HG02642 (cell line): ENCODE measurements around the gene NME2.
"Not testable (repeated sequence)": the region's sequence is repeated elsewhere in the genome, so short reads cannot be mapped to it uniquely, and the experiment has no call there.

ENCODE experiments used
- ATAC-seq: cut with Tn5 transposase; IDR thresholded peaks from one replicate; pipeline ENCODE4 v1.9.1; 2021; ENCODE audit warnings: mild to moderate bottlenecking; ENCODE audit not compliant: unreplicated experiment, poor library complexity

Gene NME2

DNA sequence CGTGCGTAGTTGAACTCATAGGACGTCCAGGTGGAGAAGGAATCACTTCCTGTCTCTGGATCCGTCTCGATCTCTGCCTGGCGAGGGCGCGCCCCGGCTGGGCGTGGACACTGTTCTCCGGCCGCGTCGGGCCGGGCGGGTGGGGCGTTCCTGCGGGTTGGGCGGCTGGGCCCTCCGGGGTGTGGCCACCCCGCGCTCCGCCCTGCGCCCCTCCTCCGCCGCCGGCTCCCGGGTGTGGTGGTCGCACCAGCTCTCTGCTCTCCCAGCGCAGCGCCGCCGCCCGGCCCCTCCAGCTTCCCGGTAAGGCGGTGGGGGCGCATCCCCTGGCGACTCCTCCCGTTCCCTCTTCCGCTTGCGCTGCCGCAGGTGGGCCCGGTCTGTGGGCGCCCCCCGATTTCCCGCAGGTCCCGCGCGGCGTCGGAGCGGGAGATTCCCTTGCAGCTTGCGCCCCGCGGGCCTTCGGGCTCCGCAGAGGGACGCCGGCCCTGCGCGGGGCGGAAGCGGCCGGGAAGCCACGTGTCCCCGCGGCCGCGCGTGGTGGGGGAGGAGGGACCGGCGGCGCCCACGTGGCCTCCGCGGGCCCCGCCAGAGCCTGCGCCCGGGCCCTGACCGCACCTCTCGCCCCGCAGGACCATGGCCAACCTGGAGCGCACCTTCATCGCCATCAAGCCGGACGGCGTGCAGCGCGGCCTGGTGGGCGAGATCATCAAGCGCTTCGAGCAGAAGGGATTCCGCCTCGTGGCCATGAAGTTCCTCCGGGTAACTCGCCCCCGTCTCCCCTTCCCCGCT, at the start of gene NME2:
NME2 (plus strand) TSS at position 214 of the 789 bp plus-strand sequence; CDS start at position 634, 420 bp downstream.
- peak; percentile 89 for ATAC-seq

GRCh38 chr17:51118330-51119195, 47.6 kb upstream of the NME2 start:
- ATAC-seq, result no peak

DNA sequence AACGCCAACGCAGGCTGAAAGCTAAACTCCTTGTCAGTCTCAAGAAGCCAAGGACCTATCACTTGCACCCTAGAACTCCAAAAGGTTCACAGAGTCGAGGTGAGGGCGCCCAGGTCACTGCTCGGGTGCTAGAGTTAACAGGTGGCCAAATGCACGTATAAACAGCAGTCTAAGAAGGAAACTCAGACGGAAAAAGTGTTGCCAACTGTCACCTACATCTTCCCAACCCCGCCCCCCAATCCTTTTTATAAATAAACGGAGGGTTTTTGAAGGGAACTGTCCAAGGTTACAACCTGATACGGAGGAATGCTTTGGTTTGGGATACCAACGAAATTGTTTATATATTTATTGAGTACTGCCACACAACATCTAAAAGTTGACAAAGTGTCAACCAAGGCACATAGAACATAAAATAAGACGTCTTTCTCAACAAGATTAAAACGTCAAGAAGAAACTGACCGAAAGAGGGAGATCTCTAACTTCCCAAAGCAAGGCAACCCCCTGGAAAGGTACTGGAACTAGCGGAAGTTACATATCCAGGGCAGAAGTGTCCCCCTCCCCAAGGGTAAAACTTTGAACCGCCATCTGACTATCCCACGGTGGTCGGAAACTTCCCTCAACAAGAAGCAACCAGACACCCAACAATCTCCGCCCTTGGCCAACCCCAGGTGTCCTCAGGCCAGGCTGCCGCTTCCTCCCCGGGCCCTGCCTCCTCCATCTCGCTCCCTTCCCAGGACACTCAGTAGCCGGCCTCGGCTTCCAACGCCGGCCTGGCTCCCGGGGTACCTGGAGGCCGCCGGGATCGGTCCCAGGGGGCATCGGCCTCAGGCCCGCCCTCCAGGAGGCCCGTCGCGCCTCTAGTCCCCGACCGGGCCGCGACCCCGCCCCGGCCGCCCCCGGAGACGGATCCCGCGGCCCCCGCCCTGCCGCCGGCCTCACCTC, 46.5 kb upstream of the NME2 start:
- ATAC-seq, result peak; percentile 23

DNA sequence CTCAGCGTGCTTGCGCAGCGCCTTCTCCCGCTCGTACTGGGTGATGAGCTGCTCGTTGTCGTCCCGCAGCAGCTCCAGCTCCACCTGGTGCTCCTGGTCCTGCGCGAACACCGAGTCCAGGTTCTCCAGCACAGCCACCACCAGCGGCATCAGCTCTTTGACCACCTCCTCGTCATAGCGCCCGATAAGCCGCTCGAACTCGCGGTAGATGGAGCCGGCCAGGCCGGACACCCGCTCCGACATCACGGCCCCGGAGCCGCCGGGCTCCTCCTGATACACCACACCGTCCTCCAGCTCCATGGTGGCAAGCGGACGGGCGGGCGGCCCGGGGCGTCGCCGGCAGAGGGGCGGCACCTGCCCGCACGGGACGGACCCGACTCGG, 45.9 kb upstream of the NME2 start:
- peak; percentile 35 for ATAC-seq

DNA sequence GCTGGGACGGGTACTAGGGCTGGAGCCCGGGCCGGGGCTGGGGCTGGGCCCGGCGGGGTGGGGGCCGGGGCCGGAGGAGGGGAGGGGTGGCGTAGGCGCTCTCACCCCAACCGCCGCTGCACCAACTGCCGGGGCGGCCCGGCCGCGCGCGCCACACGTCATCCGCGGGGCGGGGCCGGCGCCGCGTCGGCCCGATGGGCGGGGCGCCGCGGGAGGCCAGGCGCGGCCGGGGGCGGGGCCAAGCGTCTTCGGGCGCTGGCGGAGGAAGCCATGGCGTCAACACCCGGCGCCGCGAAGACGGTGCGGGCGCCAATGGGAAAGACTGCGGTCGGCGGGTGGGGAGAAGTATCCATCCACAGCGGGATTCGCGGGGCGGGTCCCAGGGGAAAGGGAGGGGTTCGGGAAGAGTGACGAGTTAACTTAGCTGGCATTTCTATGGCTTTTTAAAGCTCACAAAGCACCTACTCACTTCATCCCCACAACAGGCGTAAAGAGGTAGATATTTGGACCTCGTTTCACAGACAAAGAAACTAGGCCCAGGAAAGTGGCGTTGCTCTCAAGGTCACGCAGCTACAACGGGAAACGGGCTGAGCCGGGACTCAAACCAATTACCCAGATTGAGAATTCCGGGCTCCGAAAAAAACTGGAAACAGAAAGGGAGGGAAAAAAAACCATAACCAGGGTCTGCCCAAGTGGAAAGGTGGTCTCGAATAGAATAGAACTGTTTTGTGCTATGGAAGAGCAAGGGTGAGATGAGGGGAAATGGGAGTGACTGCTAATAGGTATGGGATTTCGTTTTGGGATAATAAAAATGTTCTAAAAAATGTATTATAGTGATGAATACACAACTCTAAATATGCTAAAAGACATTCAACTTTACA, 45.2 kb upstream of the NME2 start, which contains the start of gene SPAG9:
SPAG9 (minus strand) TSS at position 130 of the 881 bp plus-strand sequence. CDS start 212 bp downstream, outside the sequence.
- ATAC-seq, result peak; percentile 75

- ATAC-seq, result peak; percentile 37
Observed at GRCh38 chr17:51121620-51122472, 44.4 kb upstream of the NME2 start.

- ATAC-seq, result not testable (repeated sequence)
Observed at GRCh38 chr17:51122473-51123115, 43.6 kb upstream of the NME2 start.

GRCh38 chr17:51124640-51125503, 41.3 kb upstream of the NME2 start:
- no peak for ATAC-seq

GRCh38 chr17:51128076-51128475, 38.1 kb upstream of the NME2 start:
- no peak for ATAC-seq

DNA sequence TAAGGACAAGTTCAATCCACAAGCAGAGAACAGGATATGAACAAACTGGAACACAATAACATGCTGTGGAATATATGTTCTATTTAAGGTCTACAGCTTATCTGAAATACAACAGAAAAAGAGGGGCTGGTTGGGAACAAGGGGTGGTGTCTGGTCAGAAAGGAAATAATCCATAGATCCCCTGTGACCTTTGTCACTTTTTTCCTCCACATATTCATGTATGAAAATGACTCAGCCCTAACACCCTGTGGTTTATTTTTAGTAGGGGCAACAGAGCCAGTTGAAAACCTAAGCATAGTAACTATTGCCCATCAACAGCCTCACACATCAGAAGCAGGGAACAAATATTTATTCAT, 33.3 kb upstream of the NME2 start:
- no peak for ATAC-seq

DNA sequence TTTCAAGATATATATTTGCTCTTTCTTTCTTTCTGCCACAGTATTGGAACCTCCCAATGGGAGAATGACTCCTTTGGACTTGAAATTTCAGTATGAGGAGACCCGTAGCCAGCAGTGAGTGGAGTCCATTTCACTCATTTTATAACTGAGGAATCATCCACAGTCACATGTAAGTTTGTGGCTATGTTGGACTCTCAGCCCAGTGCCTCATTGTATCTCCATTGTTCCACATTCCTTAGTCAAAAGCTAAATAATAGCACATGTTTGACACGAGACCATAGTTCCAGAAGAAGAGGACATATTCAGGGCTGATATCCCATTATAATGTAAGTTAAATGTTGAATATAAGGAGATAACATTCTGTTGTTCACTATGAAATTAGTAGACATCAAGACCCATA, 32.8 kb upstream of the NME2 start:
- ATAC-seq, result no peak

DNA sequence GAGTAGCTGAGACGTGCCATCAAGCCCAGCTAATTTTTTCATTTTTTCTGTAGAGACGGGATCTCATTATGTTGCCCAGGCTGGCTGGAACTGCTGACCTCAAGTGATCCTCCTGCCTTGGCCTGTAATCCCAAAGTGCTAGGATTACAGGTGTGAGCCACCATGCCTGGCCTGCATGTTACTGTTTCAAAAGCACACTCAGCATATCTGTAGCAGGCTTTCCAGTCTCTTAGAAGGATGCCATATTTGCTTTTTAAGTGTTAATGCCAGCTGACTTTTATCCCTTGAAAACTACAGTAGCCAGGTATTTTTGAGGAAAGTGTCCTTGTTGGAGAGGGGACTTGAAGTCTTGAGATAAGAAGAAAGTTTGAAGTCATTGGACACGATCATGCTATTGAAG, 30.3 kb upstream of the NME2 start:
- ATAC-seq, result no peak

- ATAC-seq, result no peak
Observed at GRCh38 chr17:51142597-51142996, 23.6 kb upstream of the NME2 start.

- ATAC-seq, result no peak
Observed at GRCh38 chr17:51144266-51145022, 21.8 kb upstream of the NME2 start.

DNA sequence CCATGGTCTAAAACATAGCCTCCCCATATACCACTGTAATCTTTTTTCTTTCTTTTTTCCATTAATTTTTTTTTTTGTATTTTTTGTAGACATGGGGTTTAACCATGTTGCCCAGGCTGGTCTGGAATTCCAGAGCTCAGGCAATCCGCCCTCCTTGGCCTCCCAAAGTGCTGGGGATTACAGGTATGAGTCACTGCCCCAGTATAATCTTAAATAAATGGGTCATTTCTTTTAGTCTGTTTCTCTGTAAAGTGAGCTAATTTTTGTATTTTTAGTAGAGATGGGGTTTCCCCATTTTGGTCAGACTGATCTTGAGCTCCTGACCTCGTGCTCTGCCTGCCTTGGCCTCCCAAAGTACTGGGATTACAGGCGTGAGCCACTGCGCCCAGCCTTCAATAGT, 18.6 kb upstream of the NME2 start:
- ATAC-seq, result no peak

DNA sequence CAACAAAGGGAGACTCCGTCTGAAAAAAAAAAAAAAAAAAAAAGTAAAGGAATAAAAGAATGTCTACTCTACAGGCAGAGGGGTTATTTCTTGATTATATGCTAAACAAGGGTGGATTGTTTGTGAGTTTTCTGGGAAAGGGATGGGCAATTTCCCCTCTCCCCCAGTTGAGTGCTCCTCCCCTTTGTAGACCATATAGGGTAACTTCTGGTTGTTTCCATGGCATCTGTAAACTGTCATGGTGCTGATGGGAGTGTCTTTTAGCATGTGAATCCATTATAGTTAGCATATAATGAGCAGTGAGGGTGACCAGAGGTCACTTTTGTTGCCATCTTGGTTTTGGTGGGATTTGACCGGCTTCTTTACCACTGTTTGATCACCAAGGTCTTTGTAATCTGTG, 17.0 kb upstream of the NME2 start:
- no peak for ATAC-seq
